ENCODE data around the gene BCL7B.

BCL7B gene

DNA sequence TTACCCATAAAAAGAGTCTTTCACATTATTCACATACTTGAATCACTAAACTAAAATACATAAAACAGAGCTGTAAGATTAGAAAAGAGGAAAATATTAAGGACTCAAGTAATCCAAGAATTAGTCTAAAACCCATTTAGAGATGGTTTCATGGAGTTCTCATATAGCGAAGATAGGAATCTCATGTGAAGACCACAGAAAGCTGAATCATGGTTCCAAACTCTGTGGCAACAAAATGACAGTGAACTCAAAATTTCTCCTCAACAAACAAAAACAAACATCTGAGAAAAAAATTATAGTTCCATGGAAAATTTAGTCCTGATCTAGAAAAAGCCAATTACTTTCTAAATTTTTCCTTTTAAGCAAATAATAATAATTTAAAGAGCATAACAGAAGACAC is 70.0 kb downstream of the BCL7B start:
- DNase-seq = no peak
